T-helper 1 cell treated with Interleukin-12 subunit alpha and Interleukin-12 subunit beta and Interleukin-4 antibody, amounts not matched to agents 30 ng/mL and 1 ng/mL, for 36 hours (primary cell): Measurements from ENCODE around the gene STK10. TPM values are rescaled to one million over a fixed set of nuclear protein-coding genes. Genes with fewer than 3 reads are reported as not detected.
"Not testable (repeated sequence)": the region's sequence is repeated elsewhere in the genome, so short reads cannot be mapped to it uniquely, and the experiment has no call there.

Experiments used
- intact Hi-C: fragments of 100-400 bp; cut with micrococcal nuclease; formaldehyde crosslinking; loops from one replicate; pipeline ENCODE4 v1.15.1; 2024
- total RNA-seq: library from RNA; stranded (reverse); gene quantifications from 2 replicates; pipeline ENCODE4 v1.2.3, GENCODE V29; 2022

The STK10 gene
- total RNA-seq, 1 donor from 2014 or later = 226 TPM

DNA sequence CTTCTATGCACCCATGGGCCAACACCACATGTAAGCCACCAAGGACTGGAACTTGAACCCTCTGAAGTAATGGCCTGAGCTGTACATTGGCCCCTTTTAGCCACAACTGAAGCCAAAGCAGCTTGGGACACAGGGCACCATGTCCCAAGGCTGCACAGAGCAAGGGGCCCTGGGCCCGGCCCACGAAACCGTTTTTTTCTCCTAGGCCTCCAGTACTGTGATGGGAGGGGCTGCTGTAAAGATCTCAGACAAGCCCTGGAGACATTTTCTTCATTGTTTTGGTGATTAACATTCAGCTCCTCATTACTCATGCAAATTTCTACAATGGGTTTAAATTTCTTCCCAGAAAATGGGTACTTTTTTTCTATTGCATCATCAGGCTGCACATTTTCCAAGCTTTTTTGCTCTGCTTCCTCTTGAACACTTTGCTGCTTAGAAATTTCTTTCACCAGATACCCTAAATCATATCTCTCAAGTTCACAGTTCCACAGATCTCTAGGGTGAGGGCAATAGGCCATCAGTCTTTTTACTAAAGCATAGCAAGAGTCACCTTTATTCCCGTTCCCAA, 156.0 kb downstream of the STK10 start:
- intact Hi-C loops = no loop called here

DNA sequence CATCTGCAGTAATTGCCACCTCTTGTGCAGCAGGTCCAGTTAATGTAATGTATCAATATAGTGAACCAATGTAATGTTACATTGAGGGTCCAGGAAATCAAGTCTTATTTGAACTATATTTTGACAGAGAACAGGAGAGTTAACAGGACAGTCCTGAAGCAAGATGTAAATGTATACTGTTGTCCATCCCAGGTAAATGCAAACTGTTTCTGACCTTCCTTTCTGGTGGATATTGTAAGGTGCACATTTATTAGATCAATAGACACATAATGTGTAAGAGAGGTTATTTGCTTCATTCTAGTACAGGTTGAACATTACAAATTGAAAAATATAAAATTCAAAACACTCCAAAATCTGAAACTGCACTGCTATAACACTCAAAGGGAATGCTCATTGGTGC, 158.1 kb downstream of the STK10 start:
- intact Hi-C loops = no loop called here

DNA sequence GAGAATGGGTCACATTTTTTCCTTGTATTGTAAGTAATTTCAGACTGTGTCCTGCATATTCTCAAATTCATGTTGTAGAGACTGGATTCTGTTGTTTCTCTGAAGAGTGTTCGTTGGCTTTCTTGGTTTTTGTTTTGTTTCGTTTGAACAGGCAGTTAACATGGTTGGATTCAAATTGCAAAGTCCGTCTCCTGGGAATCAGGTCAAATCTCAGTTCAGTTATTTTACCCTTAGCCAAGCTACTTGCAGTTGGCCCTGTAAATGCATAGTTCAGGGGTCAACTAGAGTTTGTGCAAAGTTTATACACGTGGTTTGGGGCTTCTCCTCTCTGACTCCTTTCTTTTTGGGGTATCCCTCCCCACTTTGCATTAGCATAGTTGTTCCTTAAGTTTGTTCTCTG, 159.9 kb downstream of the STK10 start:
- intact Hi-C loops = no loop called here

DNA sequence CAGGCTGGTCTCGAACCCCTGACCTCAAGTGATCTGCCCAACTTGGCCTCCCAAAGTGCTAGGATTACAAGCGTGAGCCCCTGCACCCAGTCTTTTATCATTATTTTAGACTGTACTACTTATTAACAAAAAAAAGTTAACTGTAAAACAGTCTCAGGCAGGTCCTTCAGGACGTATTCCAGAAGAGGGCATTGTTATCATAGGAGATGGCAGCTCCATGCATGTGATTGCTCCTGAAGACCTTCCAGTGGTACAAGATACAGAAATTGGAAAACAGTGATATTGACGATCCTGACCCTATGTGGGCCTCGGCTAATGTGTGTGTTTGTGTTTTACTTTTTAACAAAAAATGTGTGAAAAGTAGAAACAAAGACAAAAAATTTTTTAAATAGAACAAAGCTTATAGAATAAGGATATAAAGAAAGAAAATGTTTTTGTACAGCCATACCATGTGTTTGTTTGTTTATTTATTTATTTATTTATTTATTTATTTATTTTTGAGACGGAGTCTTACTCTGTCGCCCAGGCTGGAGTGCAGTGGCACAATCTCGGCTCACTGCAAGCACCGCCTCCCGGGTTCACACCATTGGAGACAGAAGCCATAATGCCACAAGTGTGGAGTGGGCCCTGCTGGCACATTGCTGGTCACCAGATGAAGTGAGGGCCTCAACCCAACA, 167.8 kb downstream of the STK10 start:
- intact Hi-C loops = not testable (repeated sequence)

DNA sequence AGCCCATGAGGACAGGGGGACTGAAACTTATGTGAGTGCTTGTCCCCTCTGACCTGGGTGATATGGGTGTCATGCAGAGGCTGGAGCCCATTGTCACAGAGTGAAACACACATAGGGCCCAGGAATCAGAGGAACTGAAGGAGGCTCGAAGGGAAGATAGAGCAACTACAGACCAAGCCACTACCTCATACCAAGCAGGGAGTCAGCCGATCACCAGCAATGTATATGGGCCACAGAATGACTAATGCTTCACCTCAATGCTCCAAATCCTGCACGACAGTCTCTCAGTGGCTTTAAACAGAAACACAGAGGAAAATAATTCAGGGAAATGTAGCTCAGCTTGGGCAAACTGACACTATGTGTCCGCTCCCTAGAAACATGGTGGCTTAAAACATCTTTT, 172.7 kb downstream of the STK10 start:
- intact Hi-C loops = no loop called here

DNA sequence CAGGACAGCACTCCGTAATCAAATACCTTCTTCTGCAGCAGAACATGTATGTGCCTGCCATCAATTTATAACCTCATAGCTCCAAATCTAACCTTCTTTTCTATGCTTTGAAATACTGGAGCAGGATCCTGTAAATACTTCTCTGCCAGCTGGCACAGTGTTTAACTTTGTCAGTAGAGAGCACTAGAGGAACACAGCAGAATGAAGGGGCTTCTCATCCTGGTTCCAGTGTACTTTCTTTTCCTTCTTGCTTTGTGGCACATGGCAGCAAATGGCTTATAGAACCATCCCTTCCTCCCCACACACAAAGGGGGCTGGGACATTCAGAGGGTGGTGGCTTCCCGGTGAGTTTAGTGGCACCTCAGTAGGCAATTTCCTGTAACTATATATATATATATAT, 177.7 kb downstream of the STK10 start:
- intact Hi-C loops = no loop called here

DNA sequence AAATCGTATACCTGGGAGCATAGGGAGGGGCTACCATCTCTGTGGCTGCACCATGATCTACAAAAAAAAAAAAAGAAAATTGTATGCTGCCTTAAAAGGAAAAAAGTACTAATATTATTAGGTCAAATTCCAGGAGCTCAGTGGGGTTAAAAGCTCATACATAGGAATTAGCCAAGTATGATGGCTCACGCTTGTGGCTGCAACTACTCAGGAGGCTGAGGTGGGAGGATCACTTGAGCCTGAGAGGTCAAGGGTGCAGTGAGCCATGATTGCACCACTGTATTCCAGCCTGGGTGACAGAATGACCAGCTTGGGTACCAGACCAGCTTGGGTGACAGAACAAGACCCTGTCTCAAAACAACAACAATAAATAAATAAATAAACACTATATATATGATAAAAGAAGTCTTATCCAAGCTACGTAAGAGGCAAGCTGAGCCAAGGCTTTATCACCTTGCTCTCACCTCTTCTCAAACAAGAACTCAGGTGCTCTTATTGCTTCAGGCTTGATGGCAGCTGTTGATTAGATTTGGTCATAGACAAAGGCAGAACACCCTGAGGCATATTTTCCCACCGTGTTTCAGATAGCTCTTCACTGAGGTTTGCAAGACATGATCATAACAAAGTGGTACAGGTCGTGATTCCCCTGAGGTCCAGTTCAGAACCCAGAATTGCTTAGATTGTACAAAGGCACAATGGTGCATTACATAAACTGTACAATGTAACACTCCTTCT, 178.3 kb downstream of the STK10 start:
- intact Hi-C loops = loop anchor here (10.0 kb wide), 2 partner anchors 1705 to 1875 kb away; partner anchors contain the start of gene CPEB4

DNA sequence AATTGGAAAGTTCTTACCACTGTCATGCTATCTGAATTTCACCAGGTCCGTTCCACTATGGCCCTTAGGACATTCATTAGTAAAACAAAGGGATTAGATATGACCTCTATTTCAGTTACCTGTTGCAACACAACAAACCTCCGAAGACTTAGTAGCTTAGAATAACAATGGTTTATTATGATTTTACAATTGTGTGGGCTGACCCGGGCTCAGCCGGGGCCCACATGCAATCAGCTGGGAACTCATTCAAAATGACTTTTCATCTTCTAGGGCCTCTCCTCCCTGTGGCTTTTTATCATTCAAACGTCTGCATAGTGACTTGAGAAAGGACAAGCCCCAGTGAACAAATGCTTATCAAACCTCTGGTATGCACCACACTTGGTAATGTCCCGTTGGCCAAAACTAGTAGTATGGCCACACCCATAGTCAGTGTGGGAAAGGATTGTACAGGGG, 179.3 kb downstream of the STK10 start:
- intact Hi-C loops = loop anchor here (10.0 kb wide), 2 partner anchors 1704 to 1876 kb away; partner anchors contain the start of gene CPEB4

DNA sequence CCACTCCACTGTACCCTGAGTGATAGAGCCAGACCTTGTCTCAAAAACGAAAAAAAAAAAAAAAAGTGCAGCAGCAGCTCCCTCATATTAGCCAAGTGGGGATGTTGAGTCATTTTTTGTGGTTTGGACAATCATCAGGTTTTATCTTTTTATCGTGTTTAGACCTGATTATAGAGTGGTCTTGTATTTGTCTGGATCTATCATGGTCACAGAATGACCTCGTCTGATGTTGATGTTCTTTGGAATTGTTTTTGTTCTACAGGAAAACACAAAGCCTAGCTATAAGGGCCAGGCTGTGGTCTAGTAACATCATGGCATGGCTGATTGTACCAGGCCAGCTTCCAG, 179.9 kb downstream of the STK10 start:
- intact Hi-C loops = loop anchor here (10.0 kb wide), 2 partner anchors 1703 to 1877 kb away; partner anchors contain the start of gene CPEB4

DNA sequence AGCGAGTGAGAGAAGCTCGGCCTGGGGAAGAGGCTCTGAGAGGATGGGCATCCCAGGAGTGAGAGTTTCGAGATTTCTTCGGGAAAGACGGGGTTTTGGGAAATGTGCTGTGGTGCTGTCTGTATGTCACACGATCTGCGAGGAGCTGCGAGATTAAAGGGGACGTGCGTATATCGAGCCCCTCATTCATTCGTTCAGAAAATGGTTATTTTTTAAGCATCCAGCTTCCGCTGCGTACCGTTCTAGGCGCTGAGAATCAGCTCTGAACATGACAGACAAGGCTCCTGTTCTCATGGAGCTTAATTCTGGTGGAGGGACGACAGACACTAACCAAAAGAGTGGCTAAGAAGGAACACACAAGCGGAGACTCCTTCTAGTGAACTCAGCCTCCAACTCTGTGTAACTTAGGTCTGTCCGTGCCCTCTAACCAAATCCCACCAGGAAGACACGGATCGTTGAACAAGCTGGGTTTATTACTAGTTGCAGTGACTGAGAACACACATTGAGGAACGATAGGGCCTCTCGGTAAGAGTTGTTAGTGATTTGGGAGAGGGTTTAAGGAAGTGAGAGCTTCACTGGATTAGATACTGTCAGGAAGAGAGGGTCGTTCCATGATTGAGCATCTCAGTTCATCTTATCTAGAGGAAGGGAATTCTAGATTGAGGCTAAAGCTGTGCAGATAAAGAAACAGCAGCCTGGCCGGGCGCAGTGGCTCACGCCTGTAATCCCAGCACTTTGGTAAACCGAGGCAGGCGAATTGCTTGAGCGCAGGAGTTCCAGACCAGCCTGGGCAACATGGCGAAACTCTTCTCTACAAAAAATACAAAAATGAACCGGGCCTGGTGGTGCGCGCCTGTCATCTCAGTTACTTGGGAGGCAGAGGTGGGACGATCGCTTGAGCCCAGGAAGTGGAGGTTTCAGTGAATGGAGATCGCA, 180.6 kb downstream of the STK10 start:
- intact Hi-C loops = loop anchor here (1.0 to 10.0 kb wide), 7 partner anchors 33 to 1877 kb away; partner anchors contain the start of genes BNIP1, CPEB4 and DUSP1

DNA sequence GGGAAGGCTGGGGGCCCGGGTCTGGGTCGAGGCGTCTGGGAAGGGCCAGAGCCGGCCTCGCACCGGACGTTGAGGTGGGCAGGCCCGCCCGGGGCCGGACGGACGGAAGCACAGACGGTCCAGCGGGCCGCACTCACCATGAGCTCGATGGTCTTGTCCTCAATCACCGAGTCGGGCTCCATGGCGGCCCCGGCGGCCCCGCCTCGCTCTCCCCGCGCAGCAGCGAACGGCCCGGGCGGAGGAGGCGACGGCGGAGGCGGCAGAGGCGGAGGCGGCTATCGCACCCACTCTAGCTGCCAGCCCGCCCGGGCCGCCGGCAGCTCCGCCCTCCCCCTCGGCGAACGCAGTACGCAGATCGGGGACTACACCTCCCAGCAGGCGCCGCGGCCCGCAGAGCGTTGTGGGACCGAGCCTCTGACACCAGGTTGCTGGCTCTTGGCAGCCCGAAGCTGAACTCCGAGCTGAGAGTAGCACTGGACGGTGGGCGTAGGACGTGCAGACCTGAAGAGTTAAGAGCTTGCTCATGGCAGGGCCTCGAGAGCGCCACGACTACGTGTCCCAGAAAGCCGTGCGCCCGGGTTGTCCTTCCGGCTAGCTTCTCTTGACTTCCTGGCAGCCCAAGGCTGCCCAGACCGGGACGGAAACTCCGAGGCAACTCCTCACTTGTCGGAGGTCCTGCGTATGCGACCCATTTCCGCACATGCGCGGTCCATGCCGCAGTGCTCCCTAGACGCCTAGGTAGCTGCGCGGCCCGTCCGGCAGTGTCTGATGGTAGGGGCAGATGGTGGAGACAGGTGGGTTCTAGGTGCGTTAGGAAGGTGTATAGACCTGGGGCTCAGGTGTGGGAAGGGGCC, 181.5 kb downstream of the STK10 start, which contains the start of gene FBXW11:
Gene FBXW11, minus strand, starts transcription at position 318 of the 854 bp plus-strand sequence. Its CDS starts 136 bp downstream, at position 182.
- intact Hi-C loops = loop anchor here (1.0 to 10.0 kb wide), 15 partner anchors 34 to 1878 kb away; partner anchors contain the start of genes BNIP1, CPEB4, DUSP1 and NPM1

DNA sequence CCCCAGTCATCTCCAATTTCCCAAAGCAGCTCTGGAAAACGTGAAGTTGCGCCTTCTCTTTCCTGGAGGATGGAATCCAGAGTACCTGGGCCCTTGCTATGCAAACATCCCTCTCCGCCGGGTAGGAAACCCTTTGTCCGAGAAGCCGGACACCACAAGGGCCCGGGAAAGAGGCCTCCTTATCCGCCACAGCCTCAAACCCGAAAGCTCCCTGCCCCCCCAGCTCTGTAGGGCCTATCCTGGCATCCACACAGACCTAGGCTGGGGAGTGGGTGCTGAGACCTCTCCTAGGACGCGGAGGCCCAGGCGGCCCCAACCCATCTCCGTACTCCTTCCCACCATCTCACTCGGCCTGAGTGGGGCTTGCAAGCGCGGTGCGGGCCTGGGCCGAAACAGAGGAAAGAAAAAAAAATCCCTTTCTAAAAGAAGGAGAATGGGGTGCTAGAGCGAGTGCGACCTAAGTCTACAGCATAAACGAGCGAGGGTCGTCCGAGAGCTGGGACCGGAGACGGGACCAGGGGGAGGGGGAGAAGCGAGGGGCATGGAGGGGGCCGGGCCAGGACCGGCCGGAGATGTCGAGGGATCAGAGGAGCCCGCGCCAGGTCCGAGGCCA, 182.2 kb downstream of the STK10 start:
- intact Hi-C loops = loop anchor here (1.0 to 10.0 kb wide), 16 partner anchors 21 to 1879 kb away; partner anchors contain the start of genes BNIP1, CPEB4, DUSP1 and NPM1

DNA sequence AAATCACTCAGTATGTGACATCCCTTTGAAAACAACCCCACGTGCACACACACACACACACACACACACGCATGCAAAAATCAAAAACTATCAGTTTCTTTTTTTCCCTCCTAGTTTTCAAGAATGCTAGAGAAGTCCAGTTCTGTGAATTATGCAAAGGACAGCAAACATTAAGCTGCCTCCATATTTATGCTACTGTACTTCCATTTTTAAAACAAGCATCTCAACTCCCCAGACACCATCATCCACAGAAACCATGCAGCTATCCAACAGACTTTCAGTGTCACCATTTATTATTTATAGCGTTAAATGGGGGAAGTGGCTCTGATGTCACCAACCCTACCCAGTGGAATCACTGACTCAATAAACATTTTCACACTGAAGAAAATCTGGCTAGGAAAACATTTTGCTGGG, 183.2 kb downstream of the STK10 start:
- intact Hi-C loops = loop anchor here (1.0 to 10.0 kb wide), 4 partner anchors 20 to 1880 kb away; partner anchors contain the start of genes CPEB4 and RPL26L1

DNA sequence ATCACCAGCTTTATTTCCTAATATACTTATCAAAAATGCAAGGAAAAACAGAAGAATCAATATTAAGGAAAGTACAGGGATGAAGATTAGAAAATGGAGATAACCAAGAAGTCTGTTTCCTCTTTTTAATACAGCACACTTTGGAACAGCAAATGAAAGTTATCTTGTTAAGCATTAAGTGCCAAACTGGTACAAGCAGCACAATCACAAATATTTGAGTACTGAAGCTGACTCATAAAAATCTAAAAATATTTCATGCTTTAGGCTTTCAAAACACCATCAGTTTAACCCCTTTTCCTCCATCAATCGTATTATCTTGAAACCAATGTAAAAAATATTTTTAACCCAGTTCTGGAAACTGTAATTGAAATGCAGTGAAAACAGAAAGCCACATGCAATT, 184.3 kb downstream of the STK10 start:
- intact Hi-C loops = loop anchor here (2.0 to 10.0 kb wide), 3 partner anchors 955 to 1881 kb away; partner anchors contain the start of genes CPEB4 and RPL26L1

DNA sequence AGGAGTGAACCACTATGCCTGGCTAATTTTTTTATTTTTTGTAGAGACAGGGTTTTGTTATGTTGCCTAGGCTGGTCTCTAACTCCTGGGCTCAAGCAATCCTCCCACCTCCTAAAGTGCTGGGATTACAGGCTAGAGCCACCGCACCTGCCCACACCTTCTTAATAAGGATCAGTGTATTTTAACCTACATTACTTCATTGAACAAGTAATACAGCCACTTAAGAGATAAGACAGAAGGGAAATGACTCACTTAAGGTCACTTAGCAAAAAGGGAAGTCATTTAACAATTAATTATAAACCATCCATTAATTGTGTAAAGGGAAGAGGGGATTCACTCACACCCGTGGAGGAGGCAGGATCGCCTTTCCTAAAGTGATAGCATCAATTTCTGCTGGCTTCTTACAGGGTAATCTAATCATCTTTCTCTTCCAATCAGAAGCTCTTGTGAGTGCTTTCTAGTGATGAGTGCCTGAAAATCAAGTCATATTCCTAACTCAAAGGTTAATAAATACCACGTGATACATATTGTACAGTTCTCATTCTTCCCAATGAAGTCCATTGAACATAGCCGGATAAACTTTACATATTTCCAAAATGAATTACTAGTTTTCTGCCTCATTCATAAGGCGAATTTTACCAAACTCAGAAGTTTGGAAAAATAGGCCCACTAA, 185.0 kb downstream of the STK10 start:
- intact Hi-C loops = loop anchor here (10.0 kb wide), 2 partner anchors 1698 to 1882 kb away; partner anchors contain the start of gene CPEB4

DNA sequence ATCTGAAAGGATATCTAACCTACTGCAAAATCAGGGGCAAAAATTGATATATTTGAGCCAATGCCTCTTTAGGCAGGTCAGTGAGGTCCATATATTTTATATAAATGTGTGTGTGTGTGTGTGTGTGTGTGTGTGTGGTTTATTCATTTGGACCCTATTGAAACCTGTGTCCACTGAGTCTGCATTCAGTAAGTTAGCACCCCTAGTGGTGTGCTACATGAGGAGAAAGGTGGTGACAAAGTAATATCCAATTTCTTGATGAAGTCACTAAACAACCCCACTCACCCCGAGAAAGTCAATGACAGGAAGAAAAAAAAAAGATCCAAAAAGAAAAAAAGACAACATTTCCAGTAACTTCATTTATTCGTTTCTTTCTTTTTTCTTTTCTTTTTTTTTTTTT, 185.7 kb downstream of the STK10 start:
- intact Hi-C loops = loop anchor here (10.0 kb wide), 2 partner anchors 1698 to 1882 kb away; partner anchors contain the start of gene CPEB4

DNA sequence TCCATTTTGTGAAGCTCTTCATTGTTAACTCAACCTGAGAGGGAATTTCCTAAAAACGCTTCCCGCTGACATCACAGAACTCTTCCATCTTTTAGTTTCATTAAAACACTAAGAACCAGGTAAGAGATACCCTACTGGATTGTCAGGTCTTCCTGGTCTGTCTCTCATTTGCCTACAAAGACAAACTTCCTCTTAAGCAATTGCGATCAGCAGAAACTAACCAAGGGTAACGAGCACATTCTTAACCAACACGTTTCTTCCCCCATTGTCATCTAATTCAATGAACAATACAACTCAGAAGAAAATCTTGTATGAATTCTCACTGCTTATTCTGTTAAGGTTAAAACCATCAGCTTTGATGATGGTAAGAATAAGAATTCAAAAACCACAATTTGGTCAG, 188.1 kb downstream of the STK10 start:
- intact Hi-C loops = loop anchor here (10.0 kb wide), 2 partner anchors 1695 to 1885 kb away; partner anchors contain the start of gene CPEB4

DNA sequence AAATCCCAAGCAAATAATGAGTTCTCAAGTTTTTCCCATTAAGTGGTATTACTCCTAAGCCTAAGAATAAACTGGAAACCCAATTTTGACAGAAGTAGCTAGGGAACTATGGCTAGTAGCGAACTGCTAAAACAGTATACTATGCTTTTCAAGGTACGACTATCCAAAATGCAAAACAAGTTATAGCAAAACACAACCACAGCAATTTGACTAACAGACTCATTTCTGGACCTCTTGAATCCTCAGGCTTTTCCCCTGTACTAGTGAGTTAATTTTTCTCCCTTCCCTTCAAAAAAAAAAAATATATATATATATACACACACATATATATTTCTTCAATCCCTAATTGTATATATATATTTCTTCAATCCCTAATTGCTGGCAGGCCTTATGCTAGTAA, 188.9 kb downstream of the STK10 start:
- intact Hi-C loops = no loop called here
